Pulmonary artery endothelial cell (primary cell): Measurements from ENCODE around the gene GTPBP2. TPM values are rescaled to one million over a fixed set of nuclear protein-coding genes. Genes with fewer than 3 reads are reported as not detected.
A peak's percentile ranks its signal among the peaks of the same experiment; 100 is the strongest.

Experiments
- DNase-seq: peaks from one replicate; pipeline ENCODE4 v3.0.0-alpha.2; 2011; ENCODE audit warnings: low read depth, low spot score
- total RNA-seq: library from RNA; depleted of rRNA; stranded (reverse); fragments of >200 nt; gene quantifications from 2 replicates; pipeline ENCODE4 v1.2.3, GENCODE V29; 2014

GTPBP2 gene
- total RNA-seq, 1 donor from 2014 or later: 40.5 TPM

DNA sequence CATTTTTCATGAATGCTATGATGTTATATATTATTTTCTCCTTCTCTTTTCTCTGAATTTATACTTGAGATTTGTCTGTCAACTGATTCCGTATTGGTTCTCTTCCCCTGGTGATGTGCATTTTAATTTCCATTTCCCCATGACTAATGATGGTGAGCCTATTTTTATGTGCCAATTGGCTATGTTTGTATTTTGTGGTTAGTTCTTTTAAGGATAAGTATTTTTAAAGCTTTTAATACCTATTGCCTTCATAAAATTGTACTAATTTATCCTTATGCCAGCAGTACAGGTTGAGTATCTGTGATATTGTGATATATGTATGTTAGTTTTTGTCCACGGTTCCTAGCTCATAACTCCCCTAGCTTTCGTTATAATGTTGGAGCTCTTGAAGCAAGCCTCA, 50.3 kb downstream of the GTPBP2 start:
- no peak for DNase-seq

DNA sequence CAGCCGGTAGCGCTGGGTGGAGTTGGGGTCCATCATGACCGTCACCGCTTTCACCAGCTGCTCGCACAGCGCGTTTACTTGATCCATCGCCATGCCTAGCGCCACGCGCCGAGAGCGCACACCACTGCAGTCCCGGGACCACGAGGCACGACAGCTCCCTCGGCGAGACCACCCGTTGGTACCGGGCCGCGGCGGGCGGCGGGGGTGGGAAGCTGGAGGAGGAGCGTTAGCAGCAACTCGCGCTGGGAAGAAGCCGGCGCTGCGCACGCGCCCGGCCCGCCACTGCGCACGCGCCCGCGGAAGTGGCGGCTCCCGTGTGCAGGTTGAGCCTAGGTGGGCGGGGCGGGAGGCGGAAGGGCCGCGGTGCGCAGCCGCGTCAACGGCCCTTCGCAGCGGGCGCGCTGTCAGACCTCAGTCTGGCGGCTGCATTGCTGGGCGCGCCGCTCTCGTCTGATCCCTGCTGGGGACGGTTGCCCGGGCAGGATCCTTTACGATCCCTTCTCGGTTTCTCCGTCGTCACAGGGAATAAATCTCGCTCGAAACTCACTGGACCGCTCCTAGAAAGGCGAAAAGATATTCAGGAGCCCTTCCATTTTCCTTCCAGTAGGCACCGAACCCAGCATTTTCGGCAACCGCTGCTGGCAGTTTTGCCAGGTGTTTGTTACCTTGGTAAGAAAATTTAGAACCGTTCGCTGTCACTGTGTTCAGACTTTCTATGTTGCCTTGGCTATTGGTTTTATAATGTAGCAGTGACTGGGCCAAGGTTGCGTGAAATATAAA, 53.1 kb downstream of the GTPBP2 start, which contains the start of the genes POLH and XPO5:
POLH (plus strand) TSS at position 414 of the 780 bp plus-strand sequence. CDS start 6,135 bp downstream, outside the sequence.
XPO5 (minus strand) TSS at position 267 of the 780 bp plus-strand sequence; CDS start at position 93, 174 bp downstream.
- DNase-seq: peak; percentile 75

DNA sequence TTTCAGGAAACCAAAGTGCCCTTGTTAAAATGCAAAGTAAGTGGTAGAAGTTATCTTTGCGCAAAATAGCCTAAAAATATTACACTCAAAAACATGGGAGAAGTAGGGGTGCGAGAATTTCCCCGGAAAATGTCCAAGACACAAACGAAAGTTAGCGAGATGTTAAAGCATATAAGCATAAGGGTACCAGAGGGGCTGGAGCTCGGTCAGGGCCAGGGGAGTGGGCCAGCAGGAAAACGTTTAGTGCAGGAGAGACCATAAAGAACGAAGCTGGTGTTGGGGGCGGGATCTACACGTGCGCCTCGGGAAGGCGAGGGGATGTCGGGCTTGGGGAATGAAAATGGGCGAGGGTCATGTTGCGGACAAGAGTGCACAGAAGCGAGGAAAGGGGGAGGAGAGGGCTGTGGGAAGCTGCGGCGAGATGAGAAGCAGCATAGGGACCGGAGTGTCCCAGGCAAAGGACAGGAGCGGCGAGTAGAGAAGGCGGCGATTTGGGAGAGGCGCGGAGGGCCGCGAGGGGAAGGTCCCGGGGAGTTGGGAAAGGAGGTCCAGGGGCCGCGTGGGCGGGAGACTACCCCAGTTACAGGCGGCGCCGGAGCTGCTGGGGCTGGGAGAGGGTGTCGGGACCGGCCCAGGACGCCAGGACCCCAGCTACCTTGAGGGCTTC, 53.8 kb downstream of the GTPBP2 start:
- no peak for DNase-seq

DNA sequence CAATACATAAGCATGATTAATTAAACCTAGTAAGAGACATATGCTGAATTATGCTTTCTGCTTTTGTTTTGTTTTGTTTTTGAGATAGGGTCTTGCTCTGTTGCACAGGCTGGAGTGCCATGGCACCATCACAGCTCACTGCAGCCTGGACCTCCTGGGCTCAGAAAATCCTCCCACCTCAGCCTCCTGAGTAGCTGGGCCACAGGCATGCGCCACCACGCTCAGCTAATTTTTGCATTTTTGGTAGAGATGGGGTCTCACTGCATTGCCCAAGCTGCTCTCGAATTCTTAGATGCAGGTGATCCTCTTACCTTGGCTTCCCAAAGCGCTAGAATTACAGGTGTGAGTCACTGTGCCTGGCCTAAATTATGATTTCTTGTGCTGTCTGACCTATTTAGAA, 57.0 kb downstream of the GTPBP2 start:
- no peak for DNase-seq

DNA sequence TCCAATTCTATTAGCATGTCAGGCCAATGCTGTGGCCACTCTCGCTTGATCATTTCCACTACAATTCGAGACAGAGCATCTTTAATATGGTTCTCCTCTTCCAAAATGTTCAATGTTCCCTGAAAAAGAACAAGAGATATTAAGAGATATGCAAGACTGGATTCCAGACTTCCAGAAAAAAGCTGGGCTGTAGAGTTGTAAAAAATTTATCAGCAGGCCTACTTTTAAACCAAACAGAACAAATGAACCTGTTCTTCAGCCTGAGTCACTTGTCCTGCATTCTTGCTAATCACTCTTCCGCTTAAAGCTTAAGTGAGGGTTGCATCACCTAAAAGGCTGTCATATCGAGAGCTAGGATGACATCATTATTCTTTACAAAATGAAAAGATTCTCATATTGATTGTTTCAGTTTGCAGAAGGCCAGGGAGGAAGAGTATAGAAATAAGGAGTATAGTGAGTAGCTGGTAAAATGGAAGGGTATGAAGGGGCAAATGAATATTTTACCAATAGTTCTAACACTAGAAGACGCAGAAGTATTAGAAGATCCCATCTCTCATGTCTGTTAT, 58.1 kb downstream of the GTPBP2 start:
- no peak for DNase-seq

Other genes with a start within 250 kb of the GTPBP2 start
- 15.0 and 21.7 TPM in 2 replicates for gene ABCC10, start 201.7 kb downstream of the GTPBP2 start, total RNA-seq
- gene DLK2, start 173.7 kb downstream of the GTPBP2 start, total RNA-seq: 0.13 and 0.25 TPM in 2 replicates
- 8.9 and 9.2 TPM in 2 replicates for gene TJAP1, start 151.7 kb downstream of the GTPBP2 start, total RNA-seq
- gene LRRC73, start 118.9 kb downstream of the GTPBP2 start, total RNA-seq: 0.14 and 0.20 TPM in 2 replicates
- gene YIPF3, start 112.3 kb downstream of the GTPBP2 start, total RNA-seq: 86.2 and 90.1 TPM in 2 replicates
- 45.7 and 47.5 TPM in 2 replicates for gene POLR1C, start 112.2 kb downstream of the GTPBP2 start, total RNA-seq
- gene XPO5, start 53.2 kb downstream of the GTPBP2 start, total RNA-seq: 32.8 and 46.7 TPM in 2 replicates
- gene POLH, start 53.1 kb downstream of the GTPBP2 start, total RNA-seq: 26.4 and 31.2 TPM in 2 replicates
- gene MAD2L1BP, start 6.6 kb upstream of the GTPBP2 start, total RNA-seq: 19.3 and 25.0 TPM in 2 replicates
- gene RSPH9, start 15.8 kb upstream of the GTPBP2 start, total RNA-seq: 0.32 and 0.40 TPM in 2 replicates
- gene MRPS18A, start 58.5 kb upstream of the GTPBP2 start, total RNA-seq: 44.4 and 55.3 TPM in 2 replicates
- gene VEGFA, start 140.9 kb upstream of the GTPBP2 start, total RNA-seq: 15.5 and 19.8 TPM in 2 replicates